HG03108 (cell line): ENCODE measurements around the gene YWHAE.
"Not testable (repeated sequence)": the region's sequence is repeated elsewhere in the genome, so short reads cannot be mapped to it uniquely, and the experiment has no call there.

ENCODE experiments used
- ATAC-seq: cut with Tn5 transposase; IDR thresholded peaks from one replicate; pipeline ENCODE4 v1.9.1; 2021; ENCODE audit warnings: moderate library complexity; ENCODE audit not compliant: unreplicated experiment

The YWHAE gene

DNA sequence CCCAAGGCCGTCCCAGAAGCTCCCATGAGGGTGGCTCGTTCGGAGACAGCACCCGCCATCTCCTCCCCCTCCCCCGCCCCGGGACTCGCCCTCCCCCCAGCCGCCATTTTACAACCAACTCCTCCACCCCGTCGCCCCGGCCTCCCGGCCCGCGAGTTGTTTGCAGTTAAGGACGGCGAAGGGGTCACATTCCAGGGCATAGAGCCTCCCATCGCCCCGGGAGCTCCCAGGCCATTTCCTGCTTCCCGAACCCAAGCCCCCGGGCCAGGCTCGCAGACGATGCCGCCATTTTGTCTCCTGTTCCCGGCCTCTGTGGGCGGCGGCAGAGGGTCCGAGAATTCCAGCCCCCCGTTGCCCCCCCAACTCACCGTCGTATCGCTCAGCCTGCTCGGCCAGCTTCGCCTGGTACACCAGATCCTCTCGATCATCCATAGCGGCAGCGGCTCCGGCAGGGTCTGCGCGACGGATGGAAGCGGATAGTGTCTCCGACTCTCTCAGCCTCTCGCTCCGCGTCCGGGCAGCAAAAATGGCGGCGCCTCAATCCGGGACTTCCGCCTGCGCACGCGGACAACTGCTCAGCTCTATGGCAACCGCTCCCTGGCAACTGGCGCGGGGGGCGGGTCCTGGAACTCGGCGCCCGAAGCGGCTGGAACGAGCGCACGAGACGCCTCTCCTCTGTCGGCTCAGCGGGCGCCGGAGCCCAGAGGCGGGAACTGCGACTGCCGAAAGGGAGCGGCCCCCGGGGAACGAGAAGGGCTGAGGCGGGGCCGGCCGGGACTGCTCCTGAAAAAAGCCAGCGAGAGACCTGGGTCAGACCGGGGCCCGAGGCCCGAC lies at the start of gene YWHAE:
YWHAE (minus strand) TSS at position 544 of the 834 bp plus-strand sequence; CDS start at position 432, 112 bp downstream.
- ATAC-seq = peak; percentile 96

DNA sequence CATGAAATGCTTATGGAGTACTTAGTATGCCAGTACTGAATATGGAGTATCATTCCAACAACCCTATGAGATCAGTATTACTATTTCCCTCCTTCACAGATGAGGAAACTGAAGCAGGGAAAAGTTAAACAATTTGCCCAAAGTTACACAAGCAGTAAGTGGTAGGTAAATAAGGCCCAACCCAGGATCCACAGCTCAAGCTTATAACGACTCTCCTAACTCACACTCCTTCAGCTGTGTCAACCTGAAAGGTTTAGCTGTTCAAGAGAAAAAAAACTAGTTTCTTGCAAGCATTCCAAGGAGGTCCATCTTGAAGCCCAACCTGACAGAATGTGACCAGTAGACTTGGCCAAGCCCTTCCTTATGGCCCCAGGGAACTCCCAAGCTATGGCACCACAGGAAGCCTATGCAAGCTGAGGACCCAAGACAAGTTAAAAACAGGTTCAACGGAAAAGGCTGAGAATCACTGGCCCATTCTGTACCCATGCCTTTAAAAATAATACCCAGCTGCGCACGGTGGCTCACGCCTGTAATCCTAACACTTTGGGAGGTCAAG lies 49.5 kb upstream of the YWHAE start:
- no peak for ATAC-seq

DNA sequence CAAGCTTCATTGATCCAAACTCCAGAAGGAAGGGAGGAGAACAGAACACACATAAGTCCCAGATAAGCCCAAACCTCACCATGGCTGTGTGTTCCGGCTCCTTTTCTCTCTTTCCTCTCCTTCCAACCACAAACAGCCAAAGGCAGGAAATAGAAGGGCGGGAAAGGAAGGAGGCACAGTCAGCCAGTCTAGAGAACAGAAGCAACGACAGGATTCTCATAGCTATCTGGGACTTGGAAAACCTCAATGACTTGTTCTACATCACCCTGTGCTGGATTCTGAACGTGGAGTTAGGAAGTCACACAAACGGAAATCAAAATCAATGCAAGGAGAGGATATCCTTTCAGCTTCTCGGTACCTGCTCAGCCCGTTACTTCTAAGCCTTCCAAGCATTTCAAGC lies 47.0 kb upstream of the YWHAE start:
- ATAC-seq = no peak

DNA sequence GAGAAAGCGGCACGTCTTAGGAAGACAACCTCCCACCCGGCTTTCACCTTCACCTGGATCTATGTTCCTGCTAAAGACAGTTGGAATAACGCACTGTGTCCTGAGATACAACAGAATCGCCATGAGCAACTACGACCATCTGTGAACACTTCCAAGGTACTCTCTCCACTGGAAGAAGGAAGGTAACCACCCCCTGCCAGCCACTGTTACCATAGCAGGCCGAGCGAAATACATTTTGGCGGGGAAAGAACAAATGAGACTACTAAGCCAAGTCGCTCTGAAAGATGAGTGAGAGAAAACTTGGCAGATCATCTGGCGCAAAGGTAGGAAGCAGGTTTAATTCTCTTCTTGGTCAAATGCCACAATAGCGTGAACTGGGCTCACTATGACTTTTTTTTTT lies 46.2 kb upstream of the YWHAE start:
- no peak for ATAC-seq

DNA sequence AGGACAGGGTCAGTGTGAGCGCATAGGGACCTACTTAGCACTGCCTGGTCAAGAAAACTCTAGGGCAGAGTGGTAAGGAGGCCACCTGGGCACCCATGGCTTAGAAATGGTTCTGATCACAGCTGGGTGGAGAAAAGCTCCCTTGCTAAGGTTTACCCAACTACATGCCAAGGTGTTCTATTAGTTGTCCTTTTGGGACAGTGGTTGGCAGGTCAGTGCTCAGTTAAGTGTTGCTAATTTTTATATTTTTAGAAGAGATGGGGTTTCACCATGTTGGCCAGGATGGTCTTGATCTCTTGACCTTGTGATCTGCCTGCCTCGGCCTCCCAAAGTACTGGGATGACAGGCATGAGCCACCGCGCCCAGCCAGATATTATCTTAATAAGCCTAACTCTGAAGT lies 45.7 kb upstream of the YWHAE start:
- not testable (repeated sequence) for ATAC-seq

DNA sequence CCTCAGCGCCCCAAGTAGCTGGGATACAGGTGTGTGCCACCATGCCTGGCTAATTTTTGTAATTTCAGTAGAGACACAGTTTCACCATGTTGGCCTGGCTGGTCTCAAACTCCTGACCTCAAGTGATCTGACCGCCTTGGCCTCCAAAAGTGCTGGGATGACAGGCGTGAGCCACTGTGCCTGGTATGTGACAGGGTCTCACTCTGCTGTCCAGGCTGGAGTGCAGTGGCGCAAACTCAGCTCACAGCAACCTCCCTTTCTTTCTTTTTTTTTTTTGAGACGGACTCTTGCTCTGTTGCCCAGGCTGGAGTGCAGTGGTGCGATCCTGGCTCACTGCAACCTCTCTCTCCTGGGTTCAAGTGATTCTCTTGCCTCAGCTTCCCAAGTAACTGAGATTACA lies 42.7 kb upstream of the YWHAE start:
- ATAC-seq = not testable (repeated sequence)

DNA sequence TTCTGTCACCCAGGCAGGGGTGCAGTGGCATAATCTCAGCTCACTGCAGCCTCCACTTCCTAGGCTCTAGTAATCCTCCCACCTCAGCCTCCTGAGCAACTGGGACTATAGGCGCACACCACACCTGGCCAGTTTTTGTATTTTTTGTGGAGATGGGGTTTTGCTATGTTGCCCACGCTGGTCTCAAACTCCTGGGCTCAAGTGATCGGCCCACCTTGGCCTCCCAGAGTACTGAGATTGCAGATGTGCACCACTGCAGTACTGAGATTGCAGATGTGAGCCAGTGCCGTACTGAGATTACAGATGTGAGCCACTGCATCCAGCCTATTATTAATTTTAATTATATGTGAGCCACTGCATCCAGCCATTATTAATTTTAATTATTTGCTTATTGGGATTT lies 42.2 kb upstream of the YWHAE start:
- no peak for ATAC-seq

DNA sequence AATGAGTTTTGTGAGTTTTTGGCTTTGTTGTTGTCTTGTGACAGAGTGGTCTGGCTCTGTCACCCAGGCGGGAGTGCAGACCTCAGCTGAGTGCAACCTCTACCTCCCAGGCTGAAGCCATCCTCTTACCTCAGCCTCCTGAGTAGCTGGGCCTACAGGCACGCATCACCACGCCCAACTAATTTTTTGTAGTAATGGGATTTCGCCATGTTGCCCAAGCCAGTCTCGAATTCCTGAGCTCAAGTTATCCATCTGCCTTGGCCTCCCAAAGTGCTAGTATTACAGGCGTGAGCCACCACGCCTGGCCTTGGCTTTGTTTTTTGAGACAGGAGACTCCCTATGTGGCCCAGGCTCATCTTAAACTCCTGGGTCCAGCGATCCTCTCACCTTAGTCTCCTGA lies 40.9 kb upstream of the YWHAE start:
- no peak for ATAC-seq

DNA sequence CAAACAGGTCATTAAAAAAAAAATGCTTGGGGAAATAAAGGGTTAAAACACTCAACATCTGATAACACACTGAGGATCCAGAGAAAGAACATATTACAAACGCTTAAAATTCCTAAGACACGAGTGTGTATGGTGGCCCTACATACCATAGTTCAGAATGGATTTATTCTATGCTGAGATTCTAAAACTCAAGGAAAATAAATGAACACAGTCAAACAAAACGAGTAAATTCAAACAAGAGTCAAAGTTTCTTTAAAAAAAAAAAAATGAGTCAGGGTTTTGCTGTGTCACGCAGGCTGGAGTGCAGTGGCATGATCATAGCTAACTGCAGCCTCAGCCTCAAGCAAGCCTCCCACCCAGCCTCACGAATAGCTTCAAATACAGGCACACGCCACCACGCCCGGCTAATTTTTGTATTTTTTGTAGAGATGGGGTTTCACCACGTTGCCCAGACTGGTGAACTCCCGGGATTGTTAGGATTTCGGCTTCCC lies 38.6 kb upstream of the YWHAE start:
- no peak for ATAC-seq

DNA sequence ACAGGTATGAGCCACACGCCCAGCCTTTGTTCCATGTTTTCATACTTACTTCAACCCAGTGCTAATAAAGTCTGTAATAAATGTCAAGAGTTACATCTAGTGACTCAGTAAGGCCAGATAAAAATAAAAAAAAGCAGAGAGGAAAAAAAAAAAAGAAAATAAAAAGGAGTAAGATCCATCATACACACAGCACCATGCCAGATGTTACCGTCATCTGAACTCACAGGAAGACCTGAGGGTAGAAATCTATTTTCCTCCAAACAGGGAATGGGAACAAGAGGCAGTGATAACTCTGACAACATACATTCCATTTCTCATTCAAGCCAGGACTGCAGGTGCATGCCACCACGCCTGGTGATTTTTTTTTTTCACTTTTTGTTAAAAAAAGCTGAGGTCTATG lies 35.3 kb upstream of the YWHAE start:
- ATAC-seq = no peak

DNA sequence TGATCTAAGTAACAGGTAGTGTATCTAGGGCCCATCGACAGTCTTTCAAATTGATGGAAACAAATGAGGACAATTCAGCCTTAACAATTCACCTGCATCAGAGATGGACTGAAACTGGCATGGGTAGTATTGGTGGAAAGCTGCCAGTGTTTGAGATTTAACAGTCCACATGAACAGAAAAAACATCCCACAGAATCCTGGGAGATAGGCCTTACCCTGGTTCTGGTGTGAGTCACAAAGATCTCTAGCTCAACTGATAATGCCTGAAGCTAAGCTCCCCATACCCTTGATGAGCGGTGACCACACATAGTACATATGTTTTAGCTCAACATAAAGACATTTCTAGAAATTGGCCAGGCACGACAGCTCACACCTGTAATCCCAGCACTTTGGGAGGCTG lies 34.1 kb upstream of the YWHAE start:
- ATAC-seq = no peak

DNA sequence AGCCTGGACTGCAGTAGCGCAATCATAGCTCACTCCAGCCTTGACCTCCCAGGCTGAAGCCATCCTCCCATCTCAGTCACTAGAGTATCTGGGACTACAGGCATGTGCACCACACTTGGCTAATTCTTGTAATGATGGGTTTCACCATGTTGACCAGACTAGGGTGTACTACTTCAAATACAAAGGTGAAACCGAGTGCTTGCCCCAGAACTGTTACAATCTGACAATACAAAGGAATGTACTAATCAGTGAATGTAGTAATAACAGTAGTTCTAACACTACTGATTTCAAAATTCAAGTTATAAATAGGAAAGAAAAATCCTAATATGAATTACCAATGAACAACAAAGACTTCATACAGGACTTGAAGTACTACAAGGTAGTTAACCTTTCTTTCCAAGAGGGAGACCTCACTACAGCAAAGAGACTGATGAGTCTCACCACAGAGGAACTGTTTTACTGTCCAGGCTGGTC lies 31.6 kb upstream of the YWHAE start:
- ATAC-seq = no peak

DNA sequence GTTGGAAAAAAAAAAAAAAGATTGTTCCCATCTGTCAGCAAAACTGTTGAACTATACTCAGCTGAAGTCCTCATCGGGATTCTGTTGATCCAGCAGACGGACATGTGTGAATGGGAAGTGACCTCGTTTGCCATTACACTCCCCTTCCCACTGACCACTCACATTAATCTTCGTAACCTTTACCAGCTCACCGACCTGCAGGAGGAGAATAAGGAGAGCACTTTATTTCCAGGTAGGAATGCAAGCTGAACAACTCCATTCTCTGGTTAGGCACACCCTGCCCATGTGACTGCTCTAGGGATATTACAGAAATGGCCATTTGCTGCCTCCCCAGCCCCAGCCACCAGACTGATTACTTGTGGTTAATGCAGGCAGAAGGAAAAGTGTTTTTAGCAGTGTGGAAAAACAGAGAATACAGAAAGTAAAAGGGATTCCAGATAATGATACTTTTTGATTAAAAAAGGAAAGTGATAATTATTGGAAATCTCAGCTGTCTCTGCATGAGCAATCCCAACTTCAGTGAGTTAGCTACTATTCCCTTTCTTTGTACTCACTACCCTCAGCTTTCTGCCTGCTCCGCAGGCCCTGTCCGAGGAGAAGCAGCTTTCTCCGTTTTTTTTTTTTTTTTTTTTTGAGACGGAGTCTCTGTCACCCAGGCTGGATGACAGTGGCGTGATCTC lies 23.6 kb upstream of the YWHAE start:
- ATAC-seq = no peak

DNA sequence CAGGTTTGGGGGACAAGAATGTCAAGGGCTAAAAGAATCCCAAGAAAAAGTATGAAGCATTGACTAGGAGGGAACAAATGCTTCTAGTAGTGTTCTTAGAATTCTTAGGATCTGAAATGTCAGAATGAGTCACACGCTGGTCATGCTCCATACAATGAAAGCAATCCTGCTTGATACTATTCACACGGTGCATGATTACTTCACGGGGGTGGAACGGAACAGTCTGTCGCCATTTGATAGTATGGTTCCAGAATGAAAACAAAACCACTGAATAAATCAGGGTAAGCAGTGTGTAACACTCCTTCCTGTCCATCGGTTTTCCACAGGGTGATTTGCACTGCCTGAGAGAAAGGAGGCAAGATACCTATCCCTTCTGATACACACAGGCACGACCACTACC lies 22.9 kb upstream of the YWHAE start:
- ATAC-seq = no peak

DNA sequence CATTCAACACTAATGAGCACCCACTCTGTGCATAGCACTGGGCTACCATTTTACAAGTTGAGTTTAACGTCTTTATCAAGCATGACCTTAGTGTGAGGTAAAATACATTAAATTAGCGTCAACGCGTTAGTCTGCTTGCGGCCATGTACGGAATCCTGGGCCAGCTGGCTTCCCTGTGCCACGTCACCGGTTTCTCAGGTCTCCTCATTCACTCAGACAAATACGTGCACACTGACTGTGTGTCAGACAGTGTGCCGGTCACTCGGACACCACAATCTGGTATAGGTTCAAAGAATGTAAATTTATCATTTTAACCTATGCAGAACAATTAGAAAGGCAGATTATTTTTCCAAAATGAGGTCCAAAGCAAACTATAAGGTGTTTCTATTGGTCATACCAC lies 21.4 kb upstream of the YWHAE start:
- no peak for ATAC-seq

DNA sequence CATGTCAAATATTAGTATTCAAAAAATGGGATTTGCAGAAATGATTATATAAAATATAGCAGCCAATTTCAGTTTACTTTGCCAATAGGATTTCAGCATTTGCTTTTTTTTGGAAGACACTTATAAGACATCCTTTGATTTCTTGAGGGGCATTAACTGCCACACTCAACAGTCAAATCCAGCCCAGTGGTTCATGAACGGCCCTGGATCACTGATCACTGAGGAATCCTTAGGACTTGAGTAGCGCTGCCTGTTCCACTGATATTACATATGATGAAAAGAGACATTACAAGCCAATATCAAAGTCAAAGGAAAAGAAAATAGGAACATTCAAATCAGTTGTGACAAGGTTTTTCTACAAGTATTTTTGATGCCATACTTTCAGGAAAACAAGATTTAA lies 21.0 kb upstream of the YWHAE start:
- no peak for ATAC-seq

DNA sequence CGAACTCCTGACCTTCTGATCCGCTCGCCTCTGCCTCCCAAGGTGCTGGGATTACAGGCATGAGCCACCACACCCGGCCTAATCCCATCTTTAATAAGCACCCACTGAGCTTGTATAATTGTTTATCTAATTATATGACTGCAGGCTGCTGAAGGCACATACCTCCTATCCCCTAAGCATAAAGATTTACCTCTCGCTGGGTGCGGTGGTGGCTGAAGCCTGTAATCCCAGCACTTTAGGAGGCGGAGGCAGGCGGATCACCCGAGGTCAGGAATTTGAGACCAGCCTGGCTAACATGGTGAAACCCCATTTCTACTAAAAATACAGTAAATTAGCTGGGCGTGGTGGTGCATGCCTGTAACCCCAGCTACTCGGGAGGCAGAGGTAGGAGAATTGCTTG lies 20.1 kb upstream of the YWHAE start:
- ATAC-seq = no peak

DNA sequence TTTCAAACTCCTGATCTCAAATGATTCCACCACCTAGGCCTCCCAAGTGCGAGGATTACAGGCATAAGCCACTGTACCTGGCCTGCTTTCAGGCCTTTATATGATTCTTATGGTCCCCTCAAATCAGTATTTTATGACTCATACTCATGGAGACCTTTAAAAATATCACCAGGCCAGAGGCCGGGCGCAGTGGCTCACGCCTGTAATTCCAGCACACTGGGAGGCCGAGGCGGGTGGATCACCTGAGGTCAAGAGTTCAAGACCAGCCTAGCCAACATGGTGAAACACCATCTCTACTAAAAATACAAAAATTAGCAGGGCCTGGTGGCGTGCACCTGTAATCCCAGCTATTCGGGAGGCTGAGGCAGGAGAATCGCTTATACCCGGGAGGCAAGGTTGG lies 18.5 kb upstream of the YWHAE start:
- ATAC-seq = not testable (repeated sequence)

DNA sequence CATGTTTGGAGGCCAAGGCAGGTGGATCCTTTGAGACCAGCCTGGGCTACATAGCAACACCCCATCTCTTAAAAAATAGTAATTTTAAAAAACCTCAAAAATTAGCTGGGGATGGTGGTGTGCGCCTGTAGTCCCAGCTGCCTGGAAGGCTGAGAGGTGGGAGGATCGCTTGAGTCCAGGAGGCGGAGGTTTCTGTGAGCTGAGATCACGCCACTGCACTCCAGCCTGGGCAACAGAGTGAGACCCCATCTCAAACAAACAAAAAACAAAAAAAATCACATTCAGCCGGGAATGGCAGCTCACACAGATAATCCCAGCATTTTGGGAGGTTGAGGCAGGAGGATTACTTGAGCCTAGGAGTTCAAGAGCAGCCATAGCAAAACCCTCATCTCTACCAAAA lies 16.4 kb upstream of the YWHAE start:
- no peak for ATAC-seq

DNA sequence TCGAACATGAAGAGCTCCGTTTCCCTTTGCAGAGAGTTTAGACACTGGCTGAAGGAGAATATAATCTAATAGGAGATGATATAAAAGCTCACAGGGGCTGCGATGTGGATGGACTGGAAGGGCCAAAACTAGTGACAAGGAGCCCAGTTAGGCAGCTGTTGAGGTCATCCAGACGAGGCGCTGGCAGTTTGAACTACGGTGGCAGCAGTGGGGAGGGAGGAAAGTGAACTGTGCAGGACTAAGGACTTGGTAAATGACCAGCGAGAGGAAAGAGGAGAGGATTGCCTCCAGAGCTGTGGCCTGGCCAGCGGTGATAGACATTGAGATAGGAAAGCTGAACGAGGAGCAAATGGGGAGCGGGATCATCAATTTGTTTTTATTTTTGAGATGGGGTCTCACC lies 14.6 kb upstream of the YWHAE start:
- no peak for ATAC-seq

DNA sequence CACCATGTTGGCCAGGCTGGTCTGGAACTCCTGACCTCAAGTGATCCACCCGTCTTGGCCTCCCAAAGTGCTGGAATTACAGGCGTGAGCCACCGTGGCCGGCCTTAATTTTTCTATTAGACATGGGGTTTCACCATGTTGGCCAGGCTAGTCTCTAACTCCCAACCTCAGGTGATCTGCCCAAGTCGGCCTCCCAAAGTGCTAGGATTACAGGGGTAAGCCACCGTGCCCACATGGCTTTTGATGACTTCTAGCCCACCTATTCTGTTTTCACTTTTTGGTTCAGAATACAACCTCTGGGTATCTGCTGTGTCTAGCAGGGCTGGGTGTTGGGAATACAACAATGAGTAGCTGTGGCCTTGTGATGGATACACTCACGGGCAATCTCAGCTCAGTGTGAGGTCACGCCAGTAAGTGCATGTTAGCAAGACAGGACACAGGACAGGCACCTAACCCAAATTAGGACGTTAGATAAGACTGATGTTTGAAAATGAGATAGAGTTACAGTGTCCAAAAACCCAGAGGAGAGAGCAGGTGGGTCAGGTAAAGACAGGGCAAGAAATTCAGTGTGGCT lies 14.1 kb upstream of the YWHAE start:
- no peak for ATAC-seq
